Measurements from ENCODE around the gene PLXNA1.

DNA sequence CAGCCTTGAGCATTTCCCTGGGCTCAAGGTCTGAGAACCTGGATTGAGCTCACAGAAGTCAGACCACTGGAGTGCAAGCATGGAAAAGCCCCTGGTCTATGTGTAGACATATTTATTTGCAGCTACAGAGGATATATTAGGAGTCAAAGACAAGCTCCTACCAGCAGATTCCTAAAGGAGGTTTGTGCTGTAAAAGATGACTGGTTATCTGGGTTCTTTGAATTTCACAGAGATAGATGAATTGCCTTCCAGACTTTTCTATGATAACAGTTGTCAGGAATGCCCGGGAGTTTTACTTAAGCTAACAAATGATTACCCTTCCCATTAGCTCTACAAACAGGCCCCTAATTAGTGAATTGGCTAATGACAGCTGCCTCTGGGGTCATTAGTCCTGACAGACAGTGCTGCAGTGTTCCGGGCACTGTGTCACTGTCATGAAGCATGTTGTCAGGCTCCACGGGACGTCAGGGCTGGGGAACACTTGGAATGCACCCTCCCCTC is 48.8 kb upstream of the PLXNA1 start:
- TF ChIP-seq, protein P1, sequence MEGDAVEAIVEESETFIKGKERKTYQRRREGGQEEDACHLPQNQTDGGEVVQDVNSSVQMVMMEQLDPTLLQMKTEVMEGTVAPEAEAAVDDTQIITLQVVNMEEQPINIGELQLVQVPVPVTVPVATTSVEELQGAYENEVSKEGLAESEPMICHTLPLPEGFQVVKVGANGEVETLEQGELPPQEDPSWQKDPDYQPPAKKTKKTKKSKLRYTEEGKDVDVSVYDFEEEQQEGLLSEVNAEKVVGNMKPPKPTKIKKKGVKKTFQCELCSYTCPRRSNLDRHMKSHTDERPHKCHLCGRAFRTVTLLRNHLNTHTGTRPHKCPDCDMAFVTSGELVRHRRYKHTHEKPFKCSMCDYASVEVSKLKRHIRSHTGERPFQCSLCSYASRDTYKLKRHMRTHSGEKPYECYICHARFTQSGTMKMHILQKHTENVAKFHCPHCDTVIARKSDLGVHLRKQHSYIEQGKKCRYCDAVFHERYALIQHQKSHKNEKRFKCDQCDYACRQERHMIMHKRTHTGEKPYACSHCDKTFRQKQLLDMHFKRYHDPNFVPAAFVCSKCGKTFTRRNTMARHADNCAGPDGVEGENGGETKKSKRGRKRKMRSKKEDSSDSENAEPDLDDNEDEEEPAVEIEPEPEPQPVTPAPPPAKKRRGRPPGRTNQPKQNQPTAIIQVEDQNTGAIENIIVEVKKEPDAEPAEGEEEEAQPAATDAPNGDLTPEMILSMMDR (tag by site-specific recombination; IDR thresholded peaks at IDR 0.05): no peak
- TF ChIP-seq ZNF561 (tag by site-specific recombination; IDR thresholded peaks at IDR 0.05; ENCODE audit: borderline replicate concordance) (no peak), PRDM1 (tag by site-specific recombination; IDR thresholded peaks at IDR 0.05) (no peak), YY2 (tag by site-specific recombination; IDR thresholded peaks at IDR 0.05) (no peak)
- TF ChIP-seq, protein P2, sequence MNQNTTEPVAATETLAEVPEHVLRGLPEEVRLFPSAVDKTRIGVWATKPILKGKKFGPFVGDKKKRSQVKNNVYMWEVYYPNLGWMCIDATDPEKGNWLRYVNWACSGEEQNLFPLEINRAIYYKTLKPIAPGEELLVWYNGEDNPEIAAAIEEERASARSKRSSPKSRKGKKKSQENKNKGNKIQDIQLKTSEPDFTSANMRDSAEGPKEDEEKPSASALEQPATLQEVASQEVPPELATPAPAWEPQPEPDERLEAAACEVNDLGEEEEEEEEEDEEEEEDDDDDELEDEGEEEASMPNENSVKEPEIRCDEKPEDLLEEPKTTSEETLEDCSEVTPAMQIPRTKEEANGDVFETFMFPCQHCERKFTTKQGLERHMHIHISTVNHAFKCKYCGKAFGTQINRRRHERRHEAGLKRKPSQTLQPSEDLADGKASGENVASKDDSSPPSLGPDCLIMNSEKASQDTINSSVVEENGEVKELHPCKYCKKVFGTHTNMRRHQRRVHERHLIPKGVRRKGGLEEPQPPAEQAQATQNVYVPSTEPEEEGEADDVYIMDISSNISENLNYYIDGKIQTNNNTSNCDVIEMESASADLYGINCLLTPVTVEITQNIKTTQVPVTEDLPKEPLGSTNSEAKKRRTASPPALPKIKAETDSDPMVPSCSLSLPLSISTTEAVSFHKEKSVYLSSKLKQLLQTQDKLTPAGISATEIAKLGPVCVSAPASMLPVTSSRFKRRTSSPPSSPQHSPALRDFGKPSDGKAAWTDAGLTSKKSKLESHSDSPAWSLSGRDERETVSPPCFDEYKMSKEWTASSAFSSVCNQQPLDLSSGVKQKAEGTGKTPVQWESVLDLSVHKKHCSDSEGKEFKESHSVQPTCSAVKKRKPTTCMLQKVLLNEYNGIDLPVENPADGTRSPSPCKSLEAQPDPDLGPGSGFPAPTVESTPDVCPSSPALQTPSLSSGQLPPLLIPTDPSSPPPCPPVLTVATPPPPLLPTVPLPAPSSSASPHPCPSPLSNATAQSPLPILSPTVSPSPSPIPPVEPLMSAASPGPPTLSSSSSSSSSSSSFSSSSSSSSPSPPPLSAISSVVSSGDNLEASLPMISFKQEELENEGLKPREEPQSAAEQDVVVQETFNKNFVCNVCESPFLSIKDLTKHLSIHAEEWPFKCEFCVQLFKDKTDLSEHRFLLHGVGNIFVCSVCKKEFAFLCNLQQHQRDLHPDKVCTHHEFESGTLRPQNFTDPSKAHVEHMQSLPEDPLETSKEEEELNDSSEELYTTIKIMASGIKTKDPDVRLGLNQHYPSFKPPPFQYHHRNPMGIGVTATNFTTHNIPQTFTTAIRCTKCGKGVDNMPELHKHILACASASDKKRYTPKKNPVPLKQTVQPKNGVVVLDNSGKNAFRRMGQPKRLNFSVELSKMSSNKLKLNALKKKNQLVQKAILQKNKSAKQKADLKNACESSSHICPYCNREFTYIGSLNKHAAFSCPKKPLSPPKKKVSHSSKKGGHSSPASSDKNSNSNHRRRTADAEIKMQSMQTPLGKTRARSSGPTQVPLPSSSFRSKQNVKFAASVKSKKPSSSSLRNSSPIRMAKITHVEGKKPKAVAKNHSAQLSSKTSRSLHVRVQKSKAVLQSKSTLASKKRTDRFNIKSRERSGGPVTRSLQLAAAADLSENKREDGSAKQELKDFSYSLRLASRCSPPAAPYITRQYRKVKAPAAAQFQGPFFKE (tag by site-specific recombination; IDR thresholded peaks at IDR 0.05; ENCODE audit: borderline replicate concordance): no peak

All from HEK293 (cell line).